Osteocyte (in vitro differentiated cells): Measurements from ENCODE around the gene BCKDHA. TPM values are rescaled to one million over a fixed set of nuclear protein-coding genes. Genes with fewer than 3 reads are reported as not detected.

ENCODE experiments used
- DNase-seq: peaks from one replicate; pipeline ENCODE4 v3.0.0; 2021; ENCODE audit warnings: mixed read lengths; ENCODE audit not compliant: unreplicated experiment; ENCODE audit errors: extremely low spot score
- H3K27ac Mint-ChIP-seq: one replicate; pipeline ENCODE4 v1.8.0; 2021; ENCODE audit warnings: mild to moderate bottlenecking, mixed read lengths; ENCODE audit not compliant: unreplicated experiment
- H3K27me3 Mint-ChIP-seq: one replicate; pipeline ENCODE4 v1.8.0; 2021; ENCODE audit warnings: mixed read lengths; ENCODE audit not compliant: unreplicated experiment
- H3K36me3 Mint-ChIP-seq: one replicate; pipeline ENCODE4 v1.8.0; 2021; ENCODE audit warnings: mixed read lengths; ENCODE audit not compliant: unreplicated experiment
- H3K4me1 Mint-ChIP-seq: one replicate; pipeline ENCODE4 v1.8.0; 2021; ENCODE audit warnings: mixed read lengths; ENCODE audit not compliant: unreplicated experiment
- H3K4me3 Mint-ChIP-seq: one replicate; pipeline ENCODE4 v1.8.0; 2021; ENCODE audit warnings: mild to moderate bottlenecking, moderate library complexity, mixed read lengths; ENCODE audit not compliant: unreplicated experiment
- H3K9me3 Mint-ChIP-seq: one replicate; pipeline ENCODE4 v1.8.0; 2021; ENCODE audit warnings: mixed read lengths; ENCODE audit not compliant: unreplicated experiment
- total RNA-seq: library from RNA; stranded (reverse); gene quantifications from 2 replicates; pipeline ENCODE4 v1.2.1, GENCODE V29; 2021
- TF ChIP-seq, protein P1 (sequence below): fragments of 200-600 bp; sonication (generic); IDR thresholded peaks from 2 replicates; pipeline ENCODE4 v1.5.0; 2021; ENCODE audit warnings: antibody characterized with exemption, mild to moderate bottlenecking, moderate library complexity

Gene BCKDHA
- total RNA-seq, 1 donor from 2014 or later: 19.8 TPM

DNA sequence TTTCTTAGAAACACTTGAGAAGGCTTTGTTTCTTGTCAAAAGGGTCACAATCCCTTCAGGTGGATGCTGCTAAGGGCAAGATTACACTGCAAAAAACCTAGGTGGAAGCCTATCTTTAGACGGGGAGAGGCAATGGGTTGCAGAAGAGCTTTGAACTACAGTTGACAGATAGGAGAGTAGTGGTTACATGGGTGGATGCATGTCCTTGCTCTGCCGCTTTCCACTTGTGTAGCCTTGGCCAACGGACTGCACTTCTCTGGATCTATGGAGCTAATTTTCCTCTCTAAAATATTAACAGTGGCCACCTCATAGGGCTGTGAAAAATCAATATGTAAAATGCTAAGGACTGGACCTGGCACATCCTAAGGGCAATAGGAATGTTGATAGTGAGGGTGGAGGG is 980 bp downstream of the BCKDHA start:
- H3K4me1 Mint-ChIP-seq: peaks cover 30% of the 10 kb centered on the region
- TF ChIP-seq, protein P1, sequence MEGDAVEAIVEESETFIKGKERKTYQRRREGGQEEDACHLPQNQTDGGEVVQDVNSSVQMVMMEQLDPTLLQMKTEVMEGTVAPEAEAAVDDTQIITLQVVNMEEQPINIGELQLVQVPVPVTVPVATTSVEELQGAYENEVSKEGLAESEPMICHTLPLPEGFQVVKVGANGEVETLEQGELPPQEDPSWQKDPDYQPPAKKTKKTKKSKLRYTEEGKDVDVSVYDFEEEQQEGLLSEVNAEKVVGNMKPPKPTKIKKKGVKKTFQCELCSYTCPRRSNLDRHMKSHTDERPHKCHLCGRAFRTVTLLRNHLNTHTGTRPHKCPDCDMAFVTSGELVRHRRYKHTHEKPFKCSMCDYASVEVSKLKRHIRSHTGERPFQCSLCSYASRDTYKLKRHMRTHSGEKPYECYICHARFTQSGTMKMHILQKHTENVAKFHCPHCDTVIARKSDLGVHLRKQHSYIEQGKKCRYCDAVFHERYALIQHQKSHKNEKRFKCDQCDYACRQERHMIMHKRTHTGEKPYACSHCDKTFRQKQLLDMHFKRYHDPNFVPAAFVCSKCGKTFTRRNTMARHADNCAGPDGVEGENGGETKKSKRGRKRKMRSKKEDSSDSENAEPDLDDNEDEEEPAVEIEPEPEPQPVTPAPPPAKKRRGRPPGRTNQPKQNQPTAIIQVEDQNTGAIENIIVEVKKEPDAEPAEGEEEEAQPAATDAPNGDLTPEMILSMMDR: no peak
- DNase-seq: no peak
- H3K27ac Mint-ChIP-seq: no peak overlapping the region
- peaks cover 3% of the 10 kb centered on the region for H3K36me3 Mint-ChIP-seq
- H3K27me3 Mint-ChIP-seq: no peaks in the 10 kb centered on the region
- H3K9me3 Mint-ChIP-seq: no peaks in the 10 kb centered on the region
- H3K4me3 Mint-ChIP-seq: peak overlapping the region; percentile 99

DNA sequence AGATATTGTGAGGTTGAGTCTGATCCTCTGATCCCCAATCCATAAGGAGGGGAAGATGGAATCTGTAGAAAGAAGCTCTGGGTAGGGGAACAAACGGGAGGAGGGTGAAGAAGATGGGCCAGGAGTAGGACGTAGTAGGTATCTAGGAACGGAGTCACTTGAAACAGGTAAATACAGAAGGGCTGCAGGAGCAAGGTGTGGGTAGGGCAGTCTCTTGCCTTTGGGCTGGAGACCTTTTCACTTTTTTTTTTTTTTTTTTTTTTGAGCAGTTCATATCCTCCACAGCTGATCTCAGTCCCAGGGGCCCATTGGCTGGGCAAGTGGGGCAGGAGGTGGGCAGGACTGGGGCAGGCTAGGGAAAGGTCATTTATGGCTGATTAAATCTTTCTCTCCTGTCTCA is 1.5 kb downstream of the BCKDHA start:
- Mint-ChIP-seq H3K27me3 (no peaks in the 10 kb centered on the region), H3K27ac (peak overlapping the region; percentile 10), H3K4me1 (peaks cover 30% of the 10 kb centered on the region), H3K4me3 (peak overlapping the region; percentile 99), H3K36me3 (peaks cover 3% of the 10 kb centered on the region), H3K9me3 (no peaks in the 10 kb centered on the region)
- TF ChIP-seq, protein P1: no peak
- no peak for DNase-seq

DNA sequence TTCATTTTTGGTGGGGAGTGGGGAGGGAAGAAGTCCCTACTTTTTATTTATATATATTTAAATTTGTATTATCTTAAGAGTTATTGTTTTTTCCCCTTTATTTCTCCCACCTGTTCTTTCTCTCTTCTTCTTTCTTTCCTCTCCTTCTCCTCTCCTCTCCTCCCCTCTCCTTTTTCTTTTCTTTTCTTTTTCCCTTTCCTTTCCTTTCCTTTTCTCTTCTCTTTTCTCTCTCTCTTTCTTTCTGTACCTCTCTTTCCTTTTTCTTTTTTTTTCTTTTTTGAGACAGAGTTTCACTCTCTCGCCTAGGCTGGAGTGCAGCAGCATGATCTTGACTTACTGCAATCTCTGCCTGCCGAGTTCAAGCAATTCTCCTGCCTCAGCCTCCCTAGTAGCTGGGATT is 1.9 kb downstream of the BCKDHA start:
- no peaks in the 10 kb centered on the region for H3K27me3 Mint-ChIP-seq
- peak overlapping the region; percentile 99 for H3K4me3 Mint-ChIP-seq
- no peak for DNase-seq
- peaks cover 30% of the 10 kb centered on the region for H3K4me1 Mint-ChIP-seq
- H3K27ac Mint-ChIP-seq: no peak overlapping the region
- peaks cover 3% of the 10 kb centered on the region for H3K36me3 Mint-ChIP-seq
- no peaks in the 10 kb centered on the region for H3K9me3 Mint-ChIP-seq
- TF ChIP-seq, protein P1: no peak

DNA sequence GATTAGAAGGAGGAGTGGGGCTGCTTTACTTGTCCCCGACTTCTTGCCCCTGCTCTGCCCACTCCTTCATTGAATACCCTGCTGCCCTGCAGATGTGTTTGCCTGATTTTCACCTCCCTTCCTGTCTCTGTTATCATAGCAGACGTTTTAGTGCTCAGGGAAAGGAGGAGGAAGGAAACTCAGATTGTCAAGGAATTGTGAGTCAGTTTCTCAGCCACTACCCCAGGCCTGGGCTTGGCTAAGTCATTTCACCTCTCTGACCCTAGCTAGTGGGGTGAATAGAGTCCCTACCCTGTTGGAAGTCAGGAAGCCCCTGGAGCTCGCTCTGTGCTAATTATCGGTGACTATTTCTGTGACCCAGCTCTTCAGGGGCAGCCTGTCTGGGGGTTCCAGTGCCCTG is 3.9 kb downstream of the BCKDHA start:
- no peak for DNase-seq
- Mint-ChIP-seq H3K4me1 (peaks cover 21% of the 10 kb centered on the region), H3K27ac (no peak overlapping the region), H3K27me3 (no peaks in the 10 kb centered on the region), H3K36me3 (peaks cover 3% of the 10 kb centered on the region), H3K4me3 (no peak overlapping the region), H3K9me3 (no peaks in the 10 kb centered on the region)
- TF ChIP-seq, protein P1: no peak

DNA sequence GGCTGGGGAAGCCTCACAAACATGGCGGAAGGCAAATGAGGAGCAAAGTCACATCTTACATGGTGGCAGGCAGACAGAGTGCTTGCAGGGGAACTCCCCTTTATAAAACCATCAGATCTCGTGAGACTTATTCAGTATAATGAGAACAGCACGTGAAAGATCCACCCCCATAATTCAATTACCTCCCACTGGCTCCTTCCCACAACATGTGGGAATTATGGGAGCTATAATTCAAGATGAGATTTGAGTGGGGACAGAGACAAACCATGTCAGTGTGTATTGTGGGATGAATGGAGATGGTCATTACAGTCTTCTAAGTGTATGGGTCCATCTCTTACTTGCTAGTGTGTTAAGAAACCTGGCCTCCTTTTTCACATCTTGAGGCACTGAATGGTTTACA is 4.4 kb downstream of the BCKDHA start:
- Mint-ChIP-seq H3K4me3 (no peak overlapping the region), H3K27ac (no peak overlapping the region), H3K4me1 (peaks cover 17% of the 10 kb centered on the region)

More for the DNA sequence above, 4.4 kb downstream of the BCKDHA start:
- H3K9me3 Mint-ChIP-seq: no peaks in the 10 kb centered on the region
- peaks cover 3% of the 10 kb centered on the region for H3K36me3 Mint-ChIP-seq
- TF ChIP-seq, protein P1: no peak
- no peak for DNase-seq
- no peaks in the 10 kb centered on the region for H3K27me3 Mint-ChIP-seq
